K562 (cell line): ENCODE data around the gene FASN. TPM values are rescaled to one million over a fixed set of nuclear protein-coding genes. Genes with fewer than 3 reads are reported as not detected.

ENCODE experiments used
- CCNT2 ChIP-seq: IDR thresholded peaks from 2 replicates; pipeline ENCODE4 v1.6.1; 2011; ENCODE audit warnings: borderline replicate concordance, low read depth, mild to moderate bottlenecking, moderate library complexity, mixed read lengths, low read length; ENCODE audit not compliant: insufficient read length; ENCODE audit errors: extremely low read depth
- CREM ChIP-seq: IDR thresholded peaks from 2 replicates; pipeline ENCODE4 v1.6.1; 2014; ENCODE audit warnings: antibody characterized with exemption, low read depth
- GATA2 ChIP-seq: sonication (generic); formaldehyde crosslinking; IDR thresholded peaks from 2 replicates; pipeline ENCODE4 v1.4.0; 2020; ENCODE audit warnings: mild to moderate bottlenecking, missing genetic modification reagents
- ILF3 ChIP-seq: fragments of 450-650 bp; IDR thresholded peaks from 2 replicates; pipeline ENCODE4 v1.6.1; 2018; ENCODE audit warnings: antibody characterized with exemption, mild to moderate bottlenecking, moderate library complexity, borderline replicate concordance
- KDM2B ChIP-seq: fragments of 250-450 bp; sonication (Bioruptor Pico); IDR thresholded peaks from 2 replicates; pipeline ENCODE4 v1.8.0; 2021; ENCODE audit warnings: mild to moderate bottlenecking, moderate library complexity
- MTA2 ChIP-seq: fragments of 450-650 bp; IDR thresholded peaks from 2 replicates; pipeline ENCODE4 v1.6.1; 2016; ENCODE audit warnings: low read depth
- PBX2 ChIP-seq, 2 experiments: IDR thresholded peaks in 1 of 2; conservative IDR thresholded peaks in 1 of 2; 2 replicates each; pipeline ENCODE4 v1.6.1; 2016; ENCODE audit warnings: low read depth in 2 of 2, mild to moderate bottlenecking in 1 of 2, missing compliant biosample characterization in 1 of 2, missing genetic modification characterization in 1 of 2, moderate library complexity in 1 of 2
- SIN3A ChIP-seq, 2 experiments: fragments of 150-350 bp in 1 of 2; IDR thresholded peaks; 2 replicates each; pipeline ENCODE4 v1.6.1; 2011 to 2016; ENCODE audit warnings: borderline replicate concordance in 2 of 2, low read depth in 2 of 2, low read length in 2 of 2, mild to moderate bottlenecking in 2 of 2, moderate library complexity in 2 of 2; ENCODE audit not compliant: control insufficient read depth in 1 of 2
- SMARCA5 ChIP-seq: fragments of 450-650 bp; IDR thresholded peaks from 2 replicates; pipeline ENCODE4 v1.6.1; 2016
- TBL1XR1 ChIP-seq, 2 experiments: IDR thresholded peaks; 2 replicates each; pipeline ENCODE4 v1.6.1; 2012; ENCODE audit warnings: improper control_type of control experiment in 2 of 2, low read length in 2 of 2, mild to moderate bottlenecking in 1 of 2
- THAP12 ChIP-seq: fragments of 250-450 bp; sonication (Bioruptor Pico); IDR thresholded peaks from 2 replicates; pipeline ENCODE4 v1.9.0; 2021; ENCODE audit warnings: mild to moderate bottlenecking, inconsistent platforms
- ZC3H11A ChIP-seq: IDR thresholded peaks from 2 replicates; pipeline ENCODE4 v1.6.1; 2012; ENCODE audit warnings: low read depth, low read length, improper control_type of control experiment
- ZNF175 ChIP-seq: fragments of 200-800 bp; sonication (Bioruptor generic); IDR thresholded peaks from 2 replicates; pipeline ENCODE4 v1.6.1; 2016; ENCODE audit warnings: low read depth, mild to moderate bottlenecking, missing genetic modification characterization, missing compliant biosample characterization
- ZNF586 ChIP-seq: fragments of 450-650 bp; formaldehyde crosslinking; conservative IDR thresholded peaks from 2 replicates; pipeline ENCODE4 v1.4.0; 2020; ENCODE audit warnings: mild to moderate bottlenecking, moderate library complexity
- polyA plus RNA-seq, 8 experiments: library from polyadenylated mRNA; depleted of rRNA in 4 of 8; stranded (reverse) in 5 of 8; unstranded in 3 of 8; fragments of >200 nt; fragmentation: Nextera tagmentation in 2 of 8; fragmentation: Illumina TruSeq in 1 of 8; extraction: Ambion mirVana in 2 of 8; extraction: Trizol in 1 of 8; gene quantifications; 2 replicates each; pipeline versions ENCODE4 v1.2.1 to v1.2.3, GENCODE V29; 2011 to 2014; ENCODE audit warnings: inconsistent platforms in 1 of 8, missing spikeins in 1 of 8
- total RNA-seq, 7 experiments: library from RNA; depleted of rRNA in 6 of 7; stranded (reverse); fragments of >200 nt in 6 of 7; fragmentation: Illumina TruSeq in 2 of 7; extraction: Trizol in 2 of 7; gene quantifications; 2 replicates each; pipeline versions ENCODE4 v1.2.1 to v1.2.3, GENCODE V29; 2011 to 2021; ENCODE audit warnings: low replicate concordance in 1 of 7
- TF ChIP-seq, protein P1 (sequence below): sonication (generic); formaldehyde crosslinking; IDR thresholded peaks from 2 replicates; pipeline ENCODE4 v1.8.1; 2023; ENCODE audit warnings: mild to moderate bottlenecking, missing genetic modification reagents, moderate library complexity
- TF ChIP-seq, protein P2 (sequence below): sonication (generic); formaldehyde crosslinking; IDR thresholded peaks from 2 replicates; pipeline ENCODE4 v1.8.0; 2023; ENCODE audit warnings: mild to moderate bottlenecking, missing genetic modification reagents
- TF ChIP-seq, protein P3 (sequence below): fragments of 450-650 bp; formaldehyde crosslinking; IDR thresholded peaks from 2 replicates; pipeline ENCODE4 v1.4.0; 2022; ENCODE audit warnings: missing genetic modification characterization

FASN gene
- total and polyA plus RNA-seq, 9 of the 15 experiments (the other 6 are each of a cell fraction or from before 2014, with no cell fraction given): 0.15 to 663 (median 49.9) TPM

DNA sequence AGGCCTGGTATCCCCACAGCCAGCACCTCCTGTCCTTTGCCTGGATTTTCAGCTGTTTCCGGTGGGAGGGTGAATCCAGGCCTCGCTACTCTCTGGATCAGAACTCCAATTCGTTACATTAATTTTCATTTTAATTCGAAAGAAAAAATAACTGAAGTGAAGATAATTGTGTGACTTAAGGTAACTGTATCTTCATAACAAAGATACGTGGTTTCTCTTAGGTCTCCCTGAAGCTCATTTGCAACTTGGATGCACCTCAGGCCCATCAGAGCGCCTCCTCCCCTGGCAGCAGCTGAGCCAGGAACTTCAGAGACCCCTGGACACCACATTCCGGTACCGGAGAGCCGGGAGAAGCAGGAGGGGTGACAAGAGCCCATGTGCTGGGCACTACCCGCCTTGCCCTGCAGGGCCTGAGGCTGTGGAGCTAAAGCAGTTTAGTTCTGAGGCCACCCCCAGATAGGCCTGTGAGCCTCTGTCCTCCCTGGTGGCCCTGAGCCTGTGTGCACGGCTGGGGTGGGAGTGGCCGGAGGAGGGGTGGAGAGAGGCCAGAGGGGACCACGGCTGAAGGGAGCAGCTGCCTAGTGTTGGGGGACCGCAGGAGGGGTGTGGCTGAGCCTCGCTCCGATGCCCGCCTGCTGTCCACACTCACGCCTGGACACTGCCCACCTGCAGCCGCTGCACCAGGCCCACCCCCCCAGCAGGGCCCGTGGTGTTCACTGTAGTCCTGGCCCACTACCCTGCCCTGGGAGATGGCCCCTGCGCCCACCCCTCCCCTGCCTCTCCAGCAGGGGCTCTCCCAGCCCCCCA is 21.0 kb downstream of the FASN start (continued):
- peak; percentile 36; the same call in 1 of the 2 replicates for TF ChIP-seq THAP12 (CRISPR knock-in tag)
- TF ChIP-seq, protein P1, sequence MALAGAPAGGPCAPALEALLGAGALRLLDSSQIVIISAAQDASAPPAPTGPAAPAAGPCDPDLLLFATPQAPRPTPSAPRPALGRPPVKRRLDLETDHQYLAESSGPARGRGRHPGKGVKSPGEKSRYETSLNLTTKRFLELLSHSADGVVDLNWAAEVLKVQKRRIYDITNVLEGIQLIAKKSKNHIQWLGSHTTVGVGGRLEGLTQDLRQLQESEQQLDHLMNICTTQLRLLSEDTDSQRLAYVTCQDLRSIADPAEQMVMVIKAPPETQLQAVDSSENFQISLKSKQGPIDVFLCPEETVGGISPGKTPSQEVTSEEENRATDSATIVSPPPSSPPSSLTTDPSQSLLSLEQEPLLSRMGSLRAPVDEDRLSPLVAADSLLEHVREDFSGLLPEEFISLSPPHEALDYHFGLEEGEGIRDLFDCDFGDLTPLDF: no peak
- TF ChIP-seq, protein P2, sequence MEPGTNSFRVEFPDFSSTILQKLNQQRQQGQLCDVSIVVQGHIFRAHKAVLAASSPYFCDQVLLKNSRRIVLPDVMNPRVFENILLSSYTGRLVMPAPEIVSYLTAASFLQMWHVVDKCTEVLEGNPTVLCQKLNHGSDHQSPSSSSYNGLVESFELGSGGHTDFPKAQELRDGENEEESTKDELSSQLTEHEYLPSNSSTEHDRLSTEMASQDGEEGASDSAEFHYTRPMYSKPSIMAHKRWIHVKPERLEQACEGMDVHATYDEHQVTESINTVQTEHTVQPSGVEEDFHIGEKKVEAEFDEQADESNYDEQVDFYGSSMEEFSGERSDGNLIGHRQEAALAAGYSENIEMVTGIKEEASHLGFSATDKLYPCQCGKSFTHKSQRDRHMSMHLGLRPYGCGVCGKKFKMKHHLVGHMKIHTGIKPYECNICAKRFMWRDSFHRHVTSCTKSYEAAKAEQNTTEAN (CRISPR knock-in tag): no peak
- TF ChIP-seq ZNF175 (CRISPR knock-in tag): no peak
- no peak for TF ChIP-seq GATA2 (CRISPR knock-in tag)
- TF ChIP-seq ZC3H11A: no peak
- no peak for TF ChIP-seq KDM2B (CRISPR knock-in tag)
- TF ChIP-seq ZNF586 (CRISPR knock-in tag): no peak
- 0 out of 4 replicates have a peak, but pooled peaks of 1 of the 2 experiments have one; percentile 15 for TF ChIP-seq TBL1XR1 (IDR thresholded peaks at IDR 0.05; ENCODE audit: low read length in 2 of 2)
- TF ChIP-seq ILF3: peak; percentile 30; the same call in 1 of the 2 replicates
- TF ChIP-seq CREM: no peak
- TF ChIP-seq, protein P3, sequence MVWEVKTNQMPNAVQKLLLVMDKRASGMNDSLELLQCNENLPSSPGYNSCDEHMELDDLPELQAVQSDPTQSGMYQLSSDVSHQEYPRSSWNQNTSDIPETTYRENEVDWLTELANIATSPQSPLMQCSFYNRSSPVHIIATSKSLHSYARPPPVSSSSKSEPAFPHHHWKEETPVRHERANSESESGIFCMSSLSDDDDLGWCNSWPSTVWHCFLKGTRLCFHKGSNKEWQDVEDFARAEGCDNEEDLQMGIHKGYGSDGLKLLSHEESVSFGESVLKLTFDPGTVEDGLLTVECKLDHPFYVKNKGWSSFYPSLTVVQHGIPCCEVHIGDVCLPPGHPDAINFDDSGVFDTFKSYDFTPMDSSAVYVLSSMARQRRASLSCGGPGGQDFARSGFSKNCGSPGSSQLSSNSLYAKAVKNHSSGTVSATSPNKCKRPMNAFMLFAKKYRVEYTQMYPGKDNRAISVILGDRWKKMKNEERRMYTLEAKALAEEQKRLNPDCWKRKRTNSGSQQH (CRISPR knock-in tag): 0 out of 2 replicates have a peak, but pooled peaks have one; percentile 8
- TF ChIP-seq CCNT2: peak; percentile 63
- no peak for TF ChIP-seq MTA2
- no peak for TF ChIP-seq SMARCA5
- TF ChIP-seq SIN3A (IDR thresholded peaks at IDR 0.05; ENCODE audit: borderline replicate concordance in 2 of 2, control insufficient read depth in 1 of 2, low read depth in 2 of 2, low read length in 2 of 2): peak in 1 of 2 experiments; percentile 75; a peak in 1 of 4 replicates
- no peak for TF ChIP-seq PBX2 (CRISPR knock-in tag; IDR thresholded peaks at IDR 0.05; ENCODE audit: low read depth)
- TF ChIP-seq PBX2 (tag; conservative IDR thresholded peaks at IDR 0.05; ENCODE audit: low read depth): no peak
